IPS DF 6.9 (cell line): ENCODE measurements around the gene C21orf91.

Experiments used
- DNase-seq: peaks from one replicate; pipeline ENCODE4 v3.0.0-alpha.2; 2013; ENCODE audit warnings: low read depth, low spot score
- H3K27ac ChIP-seq: one replicate; pipeline ENCODE4 v1.5.1; 2013; ENCODE audit warnings: low read length, control low read depth
- H3K27me3 ChIP-seq: 2 replicates; pipeline ENCODE4 v1.6.1; 2013; ENCODE audit warnings: mild to moderate bottlenecking, low read length; ENCODE audit not compliant: control insufficient read depth, insufficient read depth
- H3K36me3 ChIP-seq: 2 replicates; pipeline ENCODE4 v1.6.1; 2013; ENCODE audit warnings: low read length; ENCODE audit not compliant: control insufficient read depth, insufficient read depth
- H3K4me1 ChIP-seq: 2 replicates; pipeline ENCODE4 v1.6.1; 2013; ENCODE audit warnings: low read length; ENCODE audit not compliant: control insufficient read depth, insufficient read depth
- H3K4me3 ChIP-seq: 2 replicates; pipeline ENCODE4 v1.5.1; 2013; ENCODE audit warnings: mild to moderate bottlenecking, low read length
- H3K9me3 ChIP-seq: 2 replicates; pipeline ENCODE4 v1.6.1; 2013; ENCODE audit warnings: low read length, inconsistent platforms; ENCODE audit not compliant: control insufficient read depth, insufficient read depth
- WGBS: extraction: QIAGEN DNeasy Blood & Tissue Kit; methylation state at CpG from one replicate; pipeline ENCODE4 v1.1.7; 2013; ENCODE audit warnings: mixed read lengths, missing lambda C conversion rate; ENCODE audit not compliant: insufficient read length, insufficient coverage; 5-methylcytosine and 5-hydroxymethylcytosine counted together

C21orf91 gene

DNA sequence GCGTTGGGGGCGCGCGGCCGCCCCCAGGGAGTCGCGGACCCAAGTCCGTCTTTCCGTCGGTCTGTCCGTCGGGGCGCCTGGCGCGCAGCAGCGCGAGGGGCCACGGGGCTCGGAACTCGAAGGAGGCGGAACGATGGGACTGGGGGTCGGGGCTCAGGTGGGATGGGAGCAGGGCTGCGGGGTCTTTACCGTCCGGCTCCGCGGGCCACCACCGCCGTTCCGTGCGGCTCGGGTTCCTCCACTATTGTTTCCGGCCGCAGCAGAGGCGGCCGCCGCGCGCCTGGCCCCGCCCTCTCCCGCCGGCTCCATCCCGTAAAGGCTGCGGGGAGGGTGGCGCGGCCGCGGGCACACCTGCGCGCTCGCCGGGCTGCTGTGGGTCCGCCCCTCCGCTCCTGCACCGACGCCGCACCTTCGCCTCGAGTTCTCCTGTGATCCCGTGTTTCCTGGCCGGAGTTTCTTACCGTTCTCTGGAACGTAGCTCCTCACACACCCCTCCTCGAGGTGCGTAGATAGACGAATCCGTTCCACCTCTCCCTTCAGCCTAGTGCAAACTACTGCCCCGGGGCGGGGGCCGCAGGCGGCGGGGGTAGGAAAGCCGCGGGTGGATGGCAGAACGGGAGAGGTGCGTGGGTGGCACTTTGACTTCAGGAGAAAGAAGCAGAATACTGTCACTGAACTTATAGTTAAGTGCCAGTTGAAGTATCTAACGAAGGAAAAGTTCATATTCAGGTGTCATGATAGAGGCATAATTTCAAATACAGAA, at the start of gene C21orf91:
Gene C21orf91, minus strand, starts transcription at position 243 of the 763 bp plus-strand sequence. CDS start 1,038 bp downstream, outside the sequence.
- no CpG with 5 or more reads among the region's 78 CpGs for WGBS
- H3K4me1 ChIP-seq, result no peaks in the 10 kb centered on the region
- peak within 1 kb of the TSS; percentile 44 for H3K4me3 ChIP-seq
- DNase-seq, result peak; percentile 13
- H3K27me3 ChIP-seq, result no peaks in the 10 kb centered on the region
- no peaks in the 10 kb centered on the region; the same call in 1 of the 2 replicates for H3K36me3 ChIP-seq
- H3K27ac ChIP-seq, result no peak within 1 kb of the TSS
- H3K9me3 ChIP-seq, result no peaks in the 10 kb centered on the region

DNA sequence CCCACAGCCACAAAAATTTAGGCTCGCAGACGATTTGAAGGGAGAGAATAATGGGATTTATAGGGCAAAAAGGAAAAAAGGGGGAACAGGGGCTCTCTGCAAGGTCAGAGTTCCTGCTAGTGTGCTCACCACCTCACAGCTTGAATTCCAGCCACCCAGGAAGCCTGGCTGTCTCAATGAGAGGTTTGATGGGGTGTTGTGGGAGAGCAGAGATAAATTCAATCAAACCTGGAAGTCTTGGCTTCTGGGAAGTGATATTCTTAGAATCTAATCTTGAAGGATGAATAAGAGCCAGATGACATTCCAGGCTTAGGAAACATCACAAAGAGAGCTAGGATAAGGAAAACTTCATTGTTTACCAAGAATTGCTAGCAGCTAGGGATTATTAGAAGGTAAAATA, 47.4 kb upstream of the C21orf91 start:
- no peak overlapping the region for H3K4me3 ChIP-seq
- H3K9me3 ChIP-seq, result no peaks in the 10 kb centered on the region
- no CpG with 5 or more reads among the region's 2 CpGs for WGBS
- H3K27me3 ChIP-seq, result no peaks in the 10 kb centered on the region
- no peaks in the 10 kb centered on the region for H3K36me3 ChIP-seq
- no peak overlapping the region for H3K27ac ChIP-seq
- no peaks in the 10 kb centered on the region for H3K4me1 ChIP-seq
- DNase-seq, result no peak

DNA sequence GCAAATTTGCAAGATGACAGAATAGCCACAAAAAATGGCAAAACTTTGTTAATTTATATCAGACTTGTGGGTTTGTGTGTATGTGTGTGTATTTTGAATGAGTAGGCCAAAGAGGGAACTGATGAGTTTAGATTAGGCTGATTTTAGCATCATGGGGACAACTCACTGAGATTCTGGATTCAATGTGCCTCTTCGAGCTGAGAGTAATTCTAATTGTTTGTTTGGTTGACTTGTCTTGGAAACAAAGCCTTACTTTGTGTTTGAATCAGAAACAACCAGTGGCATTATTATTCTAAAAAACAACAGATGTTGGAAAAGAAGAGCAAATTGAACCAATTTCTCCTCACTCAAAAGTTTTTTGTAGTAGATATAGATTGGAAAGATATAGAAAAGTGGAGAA, 40.5 kb upstream of the C21orf91 start:
- no peaks in the 10 kb centered on the region for H3K9me3 ChIP-seq

DNA sequence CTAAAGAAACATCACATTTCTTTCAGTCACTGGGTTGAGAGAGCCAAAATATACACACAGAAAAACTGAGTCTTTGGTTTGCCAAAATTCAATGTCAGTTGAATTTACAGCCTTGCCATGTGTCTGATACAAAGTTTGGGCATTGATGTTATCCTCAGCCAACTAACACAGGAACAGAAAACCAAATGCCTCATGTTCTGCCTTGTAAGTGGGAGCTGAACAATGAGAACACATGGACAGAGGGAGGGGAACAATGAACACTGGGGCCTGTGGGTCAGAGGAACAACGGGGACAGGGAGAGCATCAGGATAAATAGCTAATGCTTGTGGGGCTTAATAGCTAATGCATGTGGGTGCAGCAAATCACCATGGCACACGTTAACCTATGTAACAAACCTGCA, 39.6 kb upstream of the C21orf91 start:
- Histone ChIP-seq H3K9me3 (no peaks in the 10 kb centered on the region), H3K27me3 (no peaks in the 10 kb centered on the region), H3K4me1 (no peaks in the 10 kb centered on the region), H3K4me3 (no peak overlapping the region), H3K27ac (no peak overlapping the region), H3K36me3 (no peaks in the 10 kb centered on the region)
- no peak for DNase-seq
- no CpG with 5 or more reads among the region's 2 CpGs for WGBS

More for the DNA sequence above, 40.5 kb upstream of the C21orf91 start:
- H3K4me3 ChIP-seq, result no peak overlapping the region
- no peaks in the 10 kb centered on the region for H3K27me3 ChIP-seq
- no peaks in the 10 kb centered on the region for H3K36me3 ChIP-seq
- no peak overlapping the region for H3K27ac ChIP-seq
- H3K4me1 ChIP-seq, result no peaks in the 10 kb centered on the region
- DNase-seq, result no peak
- WGBS, result no CpG with 5 or more reads among the region's 1 CpG

DNA sequence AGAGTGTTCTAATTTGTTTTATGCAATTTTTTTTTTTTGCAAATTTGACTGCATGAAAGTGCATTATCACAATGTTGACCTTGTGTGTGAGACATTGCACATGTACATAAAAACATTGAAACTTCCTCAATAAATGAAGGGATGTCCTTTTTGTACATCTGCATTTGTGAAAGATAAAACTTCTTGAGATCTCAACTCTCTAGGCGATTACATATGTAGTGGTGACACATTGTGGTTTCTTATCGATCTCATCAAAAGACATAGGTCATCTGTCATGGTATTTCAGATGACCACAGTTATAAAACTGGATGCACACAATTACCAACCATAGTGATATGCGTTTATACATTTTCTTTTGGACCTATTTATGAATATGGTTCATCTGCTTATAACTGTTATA, 35.6 kb upstream of the C21orf91 start:
- no peaks in the 10 kb centered on the region for H3K27me3 ChIP-seq
- no peak overlapping the region for H3K27ac ChIP-seq
- H3K4me3 ChIP-seq, result no peak overlapping the region
- DNase-seq, result no peak
- no peaks in the 10 kb centered on the region for H3K9me3 ChIP-seq
- H3K4me1 ChIP-seq, result no peaks in the 10 kb centered on the region
- WGBS, result no CpG with 5 or more reads among the region's 3 CpGs
- H3K36me3 ChIP-seq, result no peaks in the 10 kb centered on the region

- Histone ChIP-seq H3K36me3 (no peaks in the 10 kb centered on the region), H3K27me3 (no peaks in the 10 kb centered on the region), H3K9me3 (no peaks in the 10 kb centered on the region), H3K4me1 (no peaks in the 10 kb centered on the region), H3K27ac (no peak overlapping the region), H3K4me3 (no peak overlapping the region)
- no peak for DNase-seq
- no CpG with 5 or more reads among the region's 9 CpGs for WGBS
These were observed 34.5 kb upstream of the C21orf91 start for GRCh38 chr21:17853393-17854275.

- H3K9me3 ChIP-seq, result no peaks in the 10 kb centered on the region
- H3K4me3 ChIP-seq, result no peak overlapping the region
- no peak overlapping the region for H3K27ac ChIP-seq
- no peak for DNase-seq
- H3K36me3 ChIP-seq, result no peaks in the 10 kb centered on the region
- H3K27me3 ChIP-seq, result no peaks in the 10 kb centered on the region
- H3K4me1 ChIP-seq, result no peaks in the 10 kb centered on the region
- WGBS, result no CpG with 5 or more reads among the region's 3 CpGs
These were observed 29.1 kb upstream of the C21orf91 start for GRCh38 chr21:17848228-17848627.

GRCh38 chr21:17841103-17841502, 21.9 kb upstream of the C21orf91 start:
- peaks cover 4% of the 10 kb centered on the region; the same call in 1 of the 2 replicates for H3K4me1 ChIP-seq
- no peak for DNase-seq
- H3K36me3 ChIP-seq, result no peaks in the 10 kb centered on the region
- no peak overlapping the region for H3K27ac ChIP-seq
- H3K4me3 ChIP-seq, result no peak overlapping the region
- H3K27me3 ChIP-seq, result no peaks in the 10 kb centered on the region
- H3K9me3 ChIP-seq, result no peaks in the 10 kb centered on the region

DNA sequence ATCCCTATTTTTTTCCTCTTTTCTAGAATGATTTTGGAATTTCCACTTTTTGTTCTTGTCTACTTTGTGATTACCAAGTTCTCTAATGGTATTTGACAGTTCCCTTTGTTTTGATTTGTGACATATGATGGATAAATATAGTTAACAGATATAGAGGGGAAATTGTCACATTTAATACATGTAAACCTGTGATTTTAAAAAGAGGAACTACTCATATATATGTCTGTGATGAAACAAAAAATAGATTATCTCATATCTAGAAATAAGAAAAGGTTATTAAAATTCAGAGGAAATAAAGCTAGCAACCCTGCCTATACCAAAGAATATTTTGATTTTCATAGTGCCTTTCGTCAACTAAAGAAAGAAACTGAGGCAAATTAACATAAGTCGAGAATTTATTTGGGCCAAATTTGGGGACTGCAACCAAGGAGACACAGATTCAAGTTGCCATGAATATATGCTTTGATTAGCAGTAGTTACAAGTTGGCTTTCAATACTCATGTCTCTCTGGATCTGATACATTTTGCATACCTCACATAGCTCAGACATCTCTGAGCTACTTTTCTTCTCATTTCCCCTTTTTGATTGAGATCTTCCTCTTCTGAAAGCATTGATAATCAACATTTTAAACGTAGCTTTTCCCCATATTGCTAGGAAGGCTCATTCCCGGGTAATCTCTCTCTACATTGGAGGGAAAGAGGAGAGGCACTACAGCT, 15.6 kb upstream of the C21orf91 start:
- Histone ChIP-seq H3K9me3 (no peaks in the 10 kb centered on the region), H3K27me3 (no peaks in the 10 kb centered on the region), H3K4me1 (peaks cover 4% of the 10 kb centered on the region; the same call in 1 of the 2 replicates), H3K27ac (no peak overlapping the region), H3K36me3 (no peaks in the 10 kb centered on the region), H3K4me3 (no peak overlapping the region)
- DNase-seq, result no peak
- WGBS, result no CpG with 5 or more reads among the region's 4 CpGs

GRCh38 chr21:17829472-17829871, 10.3 kb upstream of the C21orf91 start:
- Histone ChIP-seq H3K27ac (no peak overlapping the region), H3K9me3 (no peaks in the 10 kb centered on the region), H3K4me3 (no peak overlapping the region), H3K4me1 (peaks cover 2% of the 10 kb centered on the region; the same call in 1 of the 2 replicates), H3K27me3 (no peaks in the 10 kb centered on the region), H3K36me3 (no peaks in the 10 kb centered on the region)
- no CpG with 5 or more reads among the region's 3 CpGs for WGBS
- no peak for DNase-seq
